Measurements from ENCODE around the gene GAL3ST1. TPM values are rescaled to one million over a fixed set of nuclear protein-coding genes. Genes with fewer than 3 reads are reported as not detected.
"Not testable (repeated sequence)": the region's sequence is repeated elsewhere in the genome, so short reads cannot be mapped to it uniquely, and the experiment has no call there.

GAL3ST1 gene
- total RNA-seq, 2 experiments from 2014 or later: not detected

- peaks cover 3% of the 10 kb centered on the region for H3K4me1 Mint-ChIP-seq (ENCODE audit: low read depth)
- peaks cover 24% of the 10 kb centered on the region for H3K36me3 Mint-ChIP-seq (ENCODE audit: low read depth)
- no peak for ATAC-seq
- CTCF ChIA-PET: interaction anchor here (0.6 to 0.7 kb wide), 2 partner anchors 31 to 63 kb away, joined by 3 read pairs; no protein-coding TSS in a partner anchor
- POLR2A ChIA-PET: no interaction called here
- no peak overlapping the region for H3K4me3 Mint-ChIP-seq
- H3K9me3 Mint-ChIP-seq (ENCODE audit: insufficient read depth): no peaks in the 10 kb centered on the region
- peaks cover 6% of the 10 kb centered on the region for H3K27me3 Mint-ChIP-seq (ENCODE audit: low read depth)
- no peak overlapping the region for H3K27ac Mint-ChIP-seq
- DNase-seq: no peak
These were observed 821 bp downstream of the GAL3ST1 start for GRCh38 chr22:30573594-30574094.

GRCh38 chr22:30572840-30573593, 1.4 kb downstream of the GAL3ST1 start:
- no peak overlapping the region for H3K4me3 Mint-ChIP-seq
- peaks cover 6% of the 10 kb centered on the region for H3K27me3 Mint-ChIP-seq (ENCODE audit: low read depth)
- no peaks in the 10 kb centered on the region for H3K9me3 Mint-ChIP-seq (ENCODE audit: insufficient read depth)
- no peak for ATAC-seq
- CTCF ChIA-PET: no interaction called here
- POLR2A ChIA-PET: interaction anchor here (0.6 kb wide), 1 partner anchor 1016 kb away, joined by 3 read pairs; no protein-coding TSS in a partner anchor
- no peak for DNase-seq
- H3K36me3 Mint-ChIP-seq (ENCODE audit: low read depth): peaks cover 22% of the 10 kb centered on the region
- peaks cover 3% of the 10 kb centered on the region for H3K4me1 Mint-ChIP-seq (ENCODE audit: low read depth)
- H3K27ac Mint-ChIP-seq: no peak overlapping the region

GRCh38 chr22:30572210-30572609, 2.3 kb downstream of the GAL3ST1 start:
- Mint-ChIP-seq H3K4me3 (no peak overlapping the region), H3K4me1 (ENCODE audit: low read depth) (peaks cover 3% of the 10 kb centered on the region), H3K36me3 (ENCODE audit: low read depth) (peaks cover 16% of the 10 kb centered on the region), H3K9me3 (ENCODE audit: insufficient read depth) (no peaks in the 10 kb centered on the region), H3K27ac (no peak overlapping the region), H3K27me3 (ENCODE audit: low read depth) (peaks cover 6% of the 10 kb centered on the region)
- DNase-seq (no peak), ATAC-seq (no peak)
- ChIA-PET CTCF (no interaction called here), POLR2A (no interaction called here)

GRCh38 chr22:30569674-30570202, 4.7 kb downstream of the GAL3ST1 start:
- no peak overlapping the region for H3K4me3 Mint-ChIP-seq
- DNase-seq (no peak), ATAC-seq (no peak)
- no peaks in the 10 kb centered on the region for H3K36me3 Mint-ChIP-seq (ENCODE audit: low read depth)
- no peaks in the 10 kb centered on the region for H3K9me3 Mint-ChIP-seq (ENCODE audit: insufficient read depth)
- peaks cover 9% of the 10 kb centered on the region for H3K27me3 Mint-ChIP-seq (ENCODE audit: low read depth)
- CTCF ChIA-PET: no interaction called here
- H3K4me1 Mint-ChIP-seq (ENCODE audit: low read depth): no peaks in the 10 kb centered on the region
- no peak overlapping the region for H3K27ac Mint-ChIP-seq
- POLR2A ChIA-PET: no interaction called here

- ChIA-PET POLR2A (no interaction called here), CTCF (no interaction called here)
- Mint-ChIP-seq H3K27me3 (ENCODE audit: low read depth) (peaks cover 5% of the 10 kb centered on the region), H3K9me3 (ENCODE audit: insufficient read depth) (no peaks in the 10 kb centered on the region), H3K36me3 (ENCODE audit: low read depth) (no peaks in the 10 kb centered on the region), H3K4me3 (no peak overlapping the region), H3K27ac (no peak overlapping the region), H3K4me1 (ENCODE audit: low read depth) (no peaks in the 10 kb centered on the region)
- ATAC-seq: no peak
- no peak for DNase-seq
These were observed 6.2 kb downstream of the GAL3ST1 start for GRCh38 chr22:30568137-30568805.

- H3K36me3 Mint-ChIP-seq (ENCODE audit: low read depth): not testable (repeated sequence)
These were observed 7.2 kb downstream of the GAL3ST1 start for GRCh38 chr22:30567277-30567676.

GRCh38 chr22:30566125-30566524, 8.3 kb downstream of the GAL3ST1 start:
- Mint-ChIP-seq H3K9me3 (ENCODE audit: insufficient read depth) (no peaks in the 10 kb centered on the region), H3K4me3 (no peak overlapping the region), H3K36me3 (ENCODE audit: low read depth) (no peaks in the 10 kb centered on the region), H3K27ac (no peak overlapping the region), H3K27me3 (ENCODE audit: low read depth) (peaks cover 4% of the 10 kb centered on the region), H3K4me1 (ENCODE audit: low read depth) (no peaks in the 10 kb centered on the region)
- DNase-seq: no peak
- ChIA-PET CTCF (interaction anchor here (1.7 kb wide), 1 partner anchor 21 kb away, joined by 4 read pairs; no protein-coding TSS in a partner anchor), POLR2A (no interaction called here)
- no peak for ATAC-seq

More at GRCh38 chr22:30567277-30567676, 7.2 kb downstream of the GAL3ST1 start:
- POLR2A ChIA-PET; H3K4me3 Mint-ChIP-seq; H3K27ac Mint-ChIP-seq; CTCF ChIA-PET; H3K27me3 Mint-ChIP-seq (ENCODE audit: low read depth); H3K4me1 Mint-ChIP-seq (ENCODE audit: low read depth); DNase-seq; H3K9me3 Mint-ChIP-seq (ENCODE audit: insufficient read depth); ATAC-seq: not testable (repeated sequence)

- POLR2A ChIA-PET: interaction anchor here (0.7 kb wide), 1 partner anchor 607 kb away, joined by 3 read pairs; no protein-coding TSS in a partner anchor
- no peaks in the 10 kb centered on the region for H3K36me3 Mint-ChIP-seq (ENCODE audit: low read depth)
- H3K27me3 Mint-ChIP-seq (ENCODE audit: low read depth): peaks cover 4% of the 10 kb centered on the region
- DNase-seq (no peak), ATAC-seq (no peak)
- H3K27ac Mint-ChIP-seq: no peak overlapping the region
- H3K4me1 Mint-ChIP-seq (ENCODE audit: low read depth): no peaks in the 10 kb centered on the region
- no peaks in the 10 kb centered on the region for H3K9me3 Mint-ChIP-seq (ENCODE audit: insufficient read depth)
- no peak overlapping the region for H3K4me3 Mint-ChIP-seq
- CTCF ChIA-PET: interaction anchor here (1.7 kb wide), 1 partner anchor 20 kb away, joined by 4 read pairs; no protein-coding TSS in a partner anchor
These were observed 9.1 kb downstream of the GAL3ST1 start for GRCh38 chr22:30565341-30565740.

GRCh38 chr22:30564761-30565119, 9.7 kb downstream of the GAL3ST1 start:
- Mint-ChIP-seq H3K36me3 (ENCODE audit: low read depth) (no peaks in the 10 kb centered on the region), H3K4me1 (ENCODE audit: low read depth) (no peaks in the 10 kb centered on the region), H3K27me3 (ENCODE audit: low read depth) (peaks cover 4% of the 10 kb centered on the region), H3K4me3 (no peak overlapping the region), H3K9me3 (ENCODE audit: insufficient read depth) (no peaks in the 10 kb centered on the region), H3K27ac (no peak overlapping the region)
- ChIA-PET CTCF (interaction anchor here (1.7 kb wide), 1 partner anchor 20 kb away, joined by 4 read pairs; no protein-coding TSS in a partner anchor), POLR2A (no interaction called here)
- no peak for ATAC-seq
- DNase-seq: no peak

- POLR2A ChIA-PET: no interaction called here
- no peak for DNase-seq
These were observed 10.3 kb downstream of the GAL3ST1 start for GRCh38 chr22:30564045-30564760.

GRCh38 chr22:30562366-30562765, 12.1 kb downstream of the GAL3ST1 start:
- no peaks in the 10 kb centered on the region for H3K36me3 Mint-ChIP-seq (ENCODE audit: low read depth)
- DNase-seq (no peak), ATAC-seq (no peak)
- H3K4me3 Mint-ChIP-seq: no peak overlapping the region
- H3K9me3 Mint-ChIP-seq (ENCODE audit: insufficient read depth): no peaks in the 10 kb centered on the region
- peaks cover 4% of the 10 kb centered on the region for H3K27me3 Mint-ChIP-seq (ENCODE audit: low read depth)
- CTCF ChIA-PET: interaction anchor here (0.9 kb wide), 1 partner anchor 44 kb away, joined by 4 read pairs; no protein-coding TSS in a partner anchor
- no peak overlapping the region for H3K27ac Mint-ChIP-seq
- POLR2A ChIA-PET: no interaction called here
- H3K4me1 Mint-ChIP-seq (ENCODE audit: low read depth): no peaks in the 10 kb centered on the region

More at GRCh38 chr22:30564045-30564760, 10.3 kb downstream of the GAL3ST1 start:
- no peak overlapping the region for H3K4me3 Mint-ChIP-seq
- no peak for ATAC-seq
- CTCF ChIA-PET: no interaction called here
- peaks cover 4% of the 10 kb centered on the region for H3K27me3 Mint-ChIP-seq (ENCODE audit: low read depth)
- H3K36me3 Mint-ChIP-seq (ENCODE audit: low read depth): no peaks in the 10 kb centered on the region
- H3K4me1 Mint-ChIP-seq (ENCODE audit: low read depth): no peaks in the 10 kb centered on the region
- H3K27ac Mint-ChIP-seq: no peak overlapping the region
- no peaks in the 10 kb centered on the region for H3K9me3 Mint-ChIP-seq (ENCODE audit: insufficient read depth)

Measured in activated CD8-positive, alpha-beta T cell treated with anti-CD3 and anti-CD28 coated beads, Interleukin-2, amount 10 ng/mL, durations not matched to agents 7 days and 5 days (primary cell).